Neural cell (in vitro differentiated cells): Measurements from ENCODE around the gene PRR33. TPM values are rescaled to one million over a fixed set of nuclear protein-coding genes. Genes with fewer than 3 reads are reported as not detected.

Experiments
- H2AFZ ChIP-seq: fragments of 200-600, 300-800 bp; sonication (generic), shearing (Covaris generic); 2 replicates; pipeline ENCODE4 v1.6.0; 2014; ENCODE audit warnings: low read depth, mild to moderate bottlenecking, antibody characterized with exemption, low read length, moderate library complexity
- H3F3A ChIP-seq: fragments of 200-600 bp; shearing (Covaris generic); 2 replicates; pipeline ENCODE4 v1.6.1; 2016; ENCODE audit warnings: mild to moderate bottlenecking, moderate library complexity, mixed read lengths, antibody characterized with exemption, low read length; ENCODE audit not compliant: insufficient read depth, poor library complexity, severe bottlenecking
- H3K27ac ChIP-seq: fragments of 200-600, 300-800 bp; sonication (generic), shearing (Covaris generic); 2 replicates; pipeline ENCODE4 v1.5.1; 2014; ENCODE audit warnings: mild to moderate bottlenecking, low read length, moderate library complexity
- H3K27me3 ChIP-seq: fragments of 300-800, 200-600 bp; sonication (generic), shearing (Covaris generic); 2 replicates; pipeline ENCODE4 v1.6.0; 2014; ENCODE audit warnings: mild to moderate bottlenecking, low read depth, low read length, moderate library complexity; ENCODE audit not compliant: insufficient read depth
- H3K36me3 ChIP-seq: fragments of 300-800, 200-600 bp; sonication (generic), shearing (Covaris generic); 2 replicates; pipeline ENCODE4 v1.5.1; 2014; ENCODE audit warnings: mild to moderate bottlenecking, antibody characterized with exemption, low read length, moderate library complexity; ENCODE audit not compliant: insufficient read depth
- H3K4me2 ChIP-seq: fragments of 300-800, 200-600 bp; sonication (generic), shearing (Covaris generic); 2 replicates; pipeline ENCODE4 v1.6.0; 2014; ENCODE audit warnings: mild to moderate bottlenecking, low read length
- H3K4me3 ChIP-seq: fragments of 300-800, 200-600 bp; sonication (generic), shearing (Covaris generic); 2 replicates; pipeline ENCODE4 v1.5.1; 2014; ENCODE audit warnings: mild to moderate bottlenecking, low read length, moderate library complexity
- H3K79me2 ChIP-seq: fragments of 200-600 bp; shearing (Covaris generic); replicated peaks from 2 replicates; pipeline ENCODE4 v1.6.0; 2014; ENCODE audit warnings: mild to moderate bottlenecking, low read length, moderate library complexity; ENCODE audit not compliant: insufficient read depth
- H3K9ac ChIP-seq: fragments of 300-800, 200-600 bp; sonication (generic), shearing (Covaris generic); 2 replicates; pipeline ENCODE4 v1.6.1; 2016; ENCODE audit warnings: mild to moderate bottlenecking, low read length, mixed read lengths
- H3K9me2 ChIP-seq: fragments of 200-600 bp; shearing (Covaris generic); 2 replicates; pipeline ENCODE4 v1.6.1; 2016; ENCODE audit warnings: mild to moderate bottlenecking, low read length, mixed read lengths; ENCODE audit not compliant: insufficient read depth
- H3K9me3 ChIP-seq: fragments of 200-600, 300-800 bp; sonication (generic), shearing (Covaris generic); 2 replicates; pipeline ENCODE4 v1.6.1; 2016; ENCODE audit warnings: mild to moderate bottlenecking, mixed run types, low read length, moderate library complexity, mixed read lengths
- H4K20me1 ChIP-seq: fragments of 200-600 bp; shearing (Covaris generic); 2 replicates; pipeline ENCODE4 v1.6.1; 2016; ENCODE audit warnings: mild to moderate bottlenecking, mixed run types; ENCODE audit not compliant: insufficient read depth
- CTCF ChIP-seq: fragments of 450-650 bp; IDR thresholded peaks from 2 replicates; pipeline ENCODE4 v1.5.1; 2014; ENCODE audit warnings: antibody characterized with exemption, mild to moderate bottlenecking, moderate library complexity; ENCODE audit not compliant: poor library complexity, severe bottlenecking
- EP300 ChIP-seq: fragments of 450-650 bp; conservative IDR thresholded peaks from 2 replicates; pipeline ENCODE4 v1.6.1; 2014; ENCODE audit warnings: antibody characterized with exemption, mild to moderate bottlenecking, moderate library complexity; ENCODE audit not compliant: poor library complexity, severe bottlenecking
- EZH2 ChIP-seq: fragments of 200-600, 300-800 bp; shearing (Covaris generic), sonication (generic); IDR thresholded peaks from 2 replicates; pipeline ENCODE4 v1.6.1; 2014; ENCODE audit warnings: antibody characterized with exemption, low read length, borderline replicate concordance, mild to moderate bottlenecking; ENCODE audit not compliant: insufficient read depth, poor library complexity, severe bottlenecking
- MXI1 ChIP-seq: fragments of 450-650 bp; conservative IDR thresholded peaks from 2 replicates; pipeline ENCODE4 v1.6.1; 2014; ENCODE audit warnings: antibody characterized with exemption, mild to moderate bottlenecking; ENCODE audit not compliant: poor library complexity, severe bottlenecking
- POLR2AphosphoS5 ChIP-seq: IDR thresholded peaks from 2 replicates; pipeline ENCODE4 v1.6.1; 2012
- RAD21 ChIP-seq: fragments of 450-650 bp; conservative IDR thresholded peaks from 2 replicates; pipeline ENCODE4 v1.6.1; 2014; ENCODE audit warnings: antibody characterized with exemption, mild to moderate bottlenecking, moderate library complexity
- REST ChIP-seq: IDR thresholded peaks from 2 replicates; pipeline ENCODE4 v1.6.1; 2012; ENCODE audit warnings: borderline replicate concordance
- SMC3 ChIP-seq: fragments of 450-650 bp; conservative IDR thresholded peaks from 2 replicates; pipeline ENCODE4 v1.6.1; 2014; ENCODE audit warnings: antibody characterized with exemption, mild to moderate bottlenecking, moderate library complexity; ENCODE audit not compliant: poor library complexity
- TAF1 ChIP-seq: IDR thresholded peaks from 2 replicates; pipeline ENCODE4 v1.6.1; 2012; ENCODE audit warnings: low read depth
- polyA plus RNA-seq: library from polyadenylated mRNA; depleted of rRNA; stranded (reverse); fragments of >200 nt; gene quantifications from 2 replicates; pipeline ENCODE4 v1.2.3, GENCODE V29; 2014

The PRR33 gene
- polyA plus RNA-seq, 1 donor from 2014 or later, result not detected

DNA sequence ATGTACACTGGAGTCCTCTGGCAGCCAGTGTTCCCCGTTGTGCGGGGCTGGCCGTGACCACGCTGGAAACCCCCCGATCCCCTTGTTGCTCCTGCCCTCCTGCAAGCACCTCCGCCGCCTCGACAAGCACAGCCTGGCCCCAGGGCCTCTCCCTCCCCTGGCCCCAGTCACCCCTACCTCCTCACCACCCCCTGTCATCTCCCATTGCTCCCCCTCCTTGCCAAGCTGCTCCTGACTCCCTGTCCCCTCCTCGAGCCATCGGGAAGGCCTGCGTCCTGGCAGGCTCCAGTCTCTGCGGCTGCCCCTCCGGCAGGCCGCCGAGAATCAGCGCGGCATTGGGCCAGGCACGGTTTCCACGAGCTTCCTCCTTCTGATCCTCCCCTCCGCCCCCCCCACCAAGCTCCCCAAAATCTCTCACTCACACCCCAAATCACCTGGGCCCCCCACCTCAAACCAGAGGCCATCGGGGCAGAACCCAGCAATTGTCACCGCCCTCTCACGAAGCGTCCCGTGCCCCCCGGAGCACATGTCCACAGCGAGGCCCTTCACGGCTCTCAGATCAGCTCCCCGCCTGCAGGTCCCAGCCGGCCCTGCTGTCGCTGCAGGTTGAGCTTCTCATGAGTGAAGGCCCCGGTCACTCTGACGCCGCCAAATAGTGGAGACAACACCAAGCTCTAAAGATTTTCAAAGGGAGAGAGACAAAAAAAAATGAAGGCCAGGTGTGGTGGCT lies 44.5 kb downstream of the PRR33 start:
- Histone ChIP-seq H3F3A (no peaks in the 10 kb centered on the region), H3K9me2 (no peaks in the 10 kb centered on the region), H3K9me3 (no peaks in the 10 kb centered on the region), H3K79me2 (no peaks in the 10 kb centered on the region), H3K4me3 (no peak overlapping the region), H3K27ac (no peak overlapping the region), H3K36me3 (no peaks in the 10 kb centered on the region), H2AFZ (no peak overlapping the region), H4K20me1 (no peaks in the 10 kb centered on the region), H3K27me3 (no peaks in the 10 kb centered on the region), H3K4me2 (no peak overlapping the region), H3K9ac (no peak overlapping the region)
- TF ChIP-seq TAF1, result no peak
- TF ChIP-seq EP300, result no peak
- TF ChIP-seq CTCF, result no peak
- no peak for TF ChIP-seq EZH2
- no peak for TF ChIP-seq MXI1
- no peak for TF ChIP-seq RAD21
- no peak for TF ChIP-seq REST
- TF ChIP-seq SMC3, result no peak
- TF ChIP-seq POLR2AphosphoS5, result no peak

DNA sequence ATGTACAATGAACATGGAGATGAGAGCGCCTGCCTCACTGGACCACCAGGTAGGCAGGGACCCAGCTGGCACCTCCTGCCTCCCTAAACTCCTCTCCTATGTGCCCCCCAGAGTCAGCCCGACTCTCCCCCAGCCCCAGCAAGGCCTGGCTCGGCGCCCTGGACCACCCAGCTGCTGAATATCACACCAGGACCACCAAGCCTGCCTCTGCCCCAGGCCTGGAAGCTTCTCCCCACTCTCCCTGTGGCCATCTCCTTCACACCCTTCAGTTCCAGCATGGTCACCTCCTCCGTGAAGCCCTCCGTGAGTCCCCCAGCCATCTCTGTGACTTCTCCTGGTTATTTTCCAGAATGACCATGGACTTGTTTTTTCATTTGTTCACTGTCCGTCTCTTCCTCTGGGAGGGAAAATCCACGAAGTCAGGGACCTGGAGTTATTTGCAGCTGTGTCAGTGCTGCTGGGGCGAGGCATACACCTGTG lies 45.2 kb downstream of the PRR33 start:
- Histone ChIP-seq H3K27me3 (no peaks in the 10 kb centered on the region), H3K36me3 (no peaks in the 10 kb centered on the region), H3F3A (no peaks in the 10 kb centered on the region), H3K79me2 (no peaks in the 10 kb centered on the region), H3K4me3 (no peak overlapping the region), H3K27ac (no peak overlapping the region), H3K9ac (no peak overlapping the region), H2AFZ (no peak overlapping the region), H4K20me1 (no peaks in the 10 kb centered on the region), H3K9me3 (no peaks in the 10 kb centered on the region), H3K9me2 (no peaks in the 10 kb centered on the region), H3K4me2 (no peak overlapping the region)
- TF ChIP-seq CTCF (no peak), POLR2AphosphoS5 (no peak), TAF1 (no peak), SMC3 (no peak), MXI1 (no peak), EP300 (no peak), RAD21 (no peak), EZH2 (no peak)
